MM.1S (cell line): ENCODE data around the gene ZDHHC1.

ENCODE experiments used
- DNase-seq: peaks from one replicate; pipeline ENCODE4 v3.0.0-alpha.2; 2015
- H2AFZ ChIP-seq: fragments of 300-600 bp; sonication (generic); 2 replicates; pipeline ENCODE4 v1.6.0; 2016; ENCODE audit warnings: antibody characterized with exemption, low read length
- H3F3A ChIP-seq: fragments of 300-600 bp; sonication (generic); 2 replicates; pipeline ENCODE4 v1.6.1; 2016; ENCODE audit warnings: mild to moderate bottlenecking, antibody characterized with exemption, low read length, moderate library complexity, mixed read lengths; ENCODE audit not compliant: insufficient read depth
- H3K27ac ChIP-seq: fragments of 300-600 bp; sonication (generic); 2 replicates; pipeline ENCODE4 v1.5.1; 2016; ENCODE audit warnings: mild to moderate bottlenecking, low read length
- H3K27me3 ChIP-seq: fragments of 300-600 bp; sonication (generic); replicated peaks from 2 replicates; pipeline ENCODE4 v1.6.0; 2016; ENCODE audit warnings: low read length; ENCODE audit not compliant: insufficient read depth
- H3K36me3 ChIP-seq: fragments of 300-600 bp; sonication (generic); replicated peaks from 2 replicates; pipeline ENCODE4 v1.6.1; 2016; ENCODE audit warnings: mild to moderate bottlenecking, low read length, mixed read lengths; ENCODE audit not compliant: insufficient read depth
- H3K4me1 ChIP-seq: fragments of 300-600 bp; sonication (generic); 2 replicates; pipeline ENCODE4 v1.6.1; 2016; ENCODE audit warnings: low read length, mixed read lengths
- H3K4me2 ChIP-seq: fragments of 300-600 bp; sonication (generic); 2 replicates; pipeline ENCODE4 v1.6.0; 2016; ENCODE audit warnings: low read depth, low read length
- H3K4me3 ChIP-seq: fragments of 300-600 bp; sonication (generic); 2 replicates; pipeline ENCODE4 v1.5.1; 2016; ENCODE audit warnings: low read length, mixed read lengths
- H3K79me2 ChIP-seq: fragments of 300-600 bp; sonication (generic); 2 replicates; pipeline ENCODE4 v1.6.1; 2016; ENCODE audit warnings: mixed run types, low read length, mixed read lengths
- H3K9ac ChIP-seq: fragments of 300-600 bp; sonication (generic); 2 replicates; pipeline ENCODE4 v1.6.1; 2016; ENCODE audit warnings: low read length, mixed read lengths
- H3K9me2 ChIP-seq: fragments of 300-600 bp; sonication (generic); replicated peaks from 2 replicates; pipeline ENCODE4 v1.6.1; 2016; ENCODE audit warnings: mild to moderate bottlenecking, low read length, mixed read lengths; ENCODE audit not compliant: insufficient read depth
- H3K9me3 ChIP-seq: fragments of 300-600 bp; sonication (generic); replicated peaks from 2 replicates; pipeline ENCODE4 v1.6.1; 2016; ENCODE audit warnings: mild to moderate bottlenecking, low read length, mixed read lengths; ENCODE audit not compliant: insufficient read depth
- H4K20me1 ChIP-seq: fragments of 300-600 bp; sonication (generic); 2 replicates; pipeline ENCODE4 v1.6.1; 2016; ENCODE audit warnings: mild to moderate bottlenecking, low read length, moderate library complexity, mixed read lengths; ENCODE audit not compliant: insufficient read depth
- EZH2 ChIP-seq: fragments of 300-600 bp; sonication (generic); optimal IDR thresholded peaks from 2 replicates; pipeline ENCODE3; 2017; ENCODE audit warnings: low read depth, mild to moderate bottlenecking, antibody characterized with exemption, low read length, mixed read lengths
- EZH2phosphoT487 ChIP-seq: fragments of 300-600 bp; sonication (generic); IDR thresholded peaks from 2 replicates; pipeline ENCODE4 v1.6.1; 2018; ENCODE audit warnings: antibody characterized with exemption, low read length
- TF ChIP-seq, protein P1 (sequence below): fragments of 300-600 bp; sonication (generic); IDR thresholded peaks from 2 replicates; pipeline ENCODE4 v1.5.1; 2016; ENCODE audit warnings: antibody characterized with exemption, low read length, mixed read lengths

ZDHHC1 gene

DNA sequence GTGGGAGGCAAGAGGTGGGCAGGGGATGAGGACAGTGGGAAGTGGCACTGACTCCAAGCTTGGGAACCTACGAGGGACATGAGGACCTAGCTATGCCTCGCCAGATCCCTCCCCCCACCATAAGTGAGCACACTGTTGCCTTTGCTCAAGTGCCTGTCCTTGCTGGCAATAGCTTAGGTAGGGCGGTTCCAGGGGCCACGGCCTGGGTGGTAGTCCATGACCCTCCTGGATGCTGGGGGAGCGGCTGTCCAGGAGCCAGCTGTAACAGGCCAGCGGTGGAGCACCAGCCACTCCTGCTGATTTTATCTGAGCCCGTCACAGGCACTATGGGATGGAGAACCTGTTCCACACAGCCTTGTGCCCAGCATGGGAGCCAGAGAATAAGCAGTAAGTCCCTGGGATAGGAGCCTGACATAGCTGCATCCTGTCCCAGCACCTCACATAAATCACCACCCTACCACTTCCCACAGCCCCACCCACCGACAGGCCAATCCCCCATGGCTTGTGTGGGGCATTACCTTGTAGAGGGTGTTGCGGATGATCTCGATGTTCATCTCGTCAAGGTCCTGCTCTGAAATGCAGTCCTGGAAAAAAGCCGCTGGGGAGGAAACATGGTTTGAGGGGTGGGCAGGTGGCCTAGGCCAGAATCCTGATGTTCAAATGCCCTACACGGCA, 26.4 kb upstream of the ZDHHC1 start:
- no peaks in the 10 kb centered on the region for H3K4me1 ChIP-seq
- H2AFZ ChIP-seq = no peak overlapping the region
- H3K27me3 ChIP-seq = no peaks in the 10 kb centered on the region
- no peaks in the 10 kb centered on the region for H3F3A ChIP-seq
- H3K9me2 ChIP-seq = no peaks in the 10 kb centered on the region
- no peaks in the 10 kb centered on the region for H3K9me3 ChIP-seq
- H4K20me1 ChIP-seq = 0 out of 2 replicates have a peak, but pooled peaks cover 2% of the 10 kb centered on the region
- no peak for DNase-seq
- H3K36me3 ChIP-seq = no peaks in the 10 kb centered on the region
- no peak overlapping the region for H3K4me2 ChIP-seq
- H3K79me2 ChIP-seq = peaks cover 22% of the 10 kb centered on the region
- TF ChIP-seq, protein P1, sequence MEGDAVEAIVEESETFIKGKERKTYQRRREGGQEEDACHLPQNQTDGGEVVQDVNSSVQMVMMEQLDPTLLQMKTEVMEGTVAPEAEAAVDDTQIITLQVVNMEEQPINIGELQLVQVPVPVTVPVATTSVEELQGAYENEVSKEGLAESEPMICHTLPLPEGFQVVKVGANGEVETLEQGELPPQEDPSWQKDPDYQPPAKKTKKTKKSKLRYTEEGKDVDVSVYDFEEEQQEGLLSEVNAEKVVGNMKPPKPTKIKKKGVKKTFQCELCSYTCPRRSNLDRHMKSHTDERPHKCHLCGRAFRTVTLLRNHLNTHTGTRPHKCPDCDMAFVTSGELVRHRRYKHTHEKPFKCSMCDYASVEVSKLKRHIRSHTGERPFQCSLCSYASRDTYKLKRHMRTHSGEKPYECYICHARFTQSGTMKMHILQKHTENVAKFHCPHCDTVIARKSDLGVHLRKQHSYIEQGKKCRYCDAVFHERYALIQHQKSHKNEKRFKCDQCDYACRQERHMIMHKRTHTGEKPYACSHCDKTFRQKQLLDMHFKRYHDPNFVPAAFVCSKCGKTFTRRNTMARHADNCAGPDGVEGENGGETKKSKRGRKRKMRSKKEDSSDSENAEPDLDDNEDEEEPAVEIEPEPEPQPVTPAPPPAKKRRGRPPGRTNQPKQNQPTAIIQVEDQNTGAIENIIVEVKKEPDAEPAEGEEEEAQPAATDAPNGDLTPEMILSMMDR = no peak
- no peak for TF ChIP-seq EZH2phosphoT487
- no peak for TF ChIP-seq EZH2
- H3K4me3 ChIP-seq = no peak overlapping the region
- H3K27ac ChIP-seq = no peak overlapping the region
- H3K9ac ChIP-seq = no peak overlapping the region

DNA sequence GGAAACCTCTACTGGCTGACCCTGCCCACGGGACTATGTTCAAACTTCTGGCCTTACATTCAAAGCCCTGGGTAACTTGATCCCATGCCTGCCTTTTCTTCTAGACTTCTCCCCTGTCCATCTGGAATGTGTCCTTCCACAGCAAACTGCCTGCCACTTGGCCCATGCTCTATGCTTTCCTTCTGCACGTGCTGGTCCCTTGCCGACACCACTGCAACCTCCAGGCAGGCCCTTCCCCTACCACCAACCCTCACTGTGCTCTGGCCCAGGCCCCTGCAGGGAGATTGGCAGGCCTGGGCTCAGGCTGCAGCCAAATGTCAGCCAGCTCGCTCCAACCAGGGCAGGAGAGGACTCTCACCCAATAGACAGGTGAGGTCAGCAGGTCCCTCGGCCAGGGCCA, 25.6 kb upstream of the ZDHHC1 start:
- no peaks in the 10 kb centered on the region for H3K36me3 ChIP-seq
- no peak overlapping the region for H3K27ac ChIP-seq
- no peaks in the 10 kb centered on the region for H3F3A ChIP-seq

DNA sequence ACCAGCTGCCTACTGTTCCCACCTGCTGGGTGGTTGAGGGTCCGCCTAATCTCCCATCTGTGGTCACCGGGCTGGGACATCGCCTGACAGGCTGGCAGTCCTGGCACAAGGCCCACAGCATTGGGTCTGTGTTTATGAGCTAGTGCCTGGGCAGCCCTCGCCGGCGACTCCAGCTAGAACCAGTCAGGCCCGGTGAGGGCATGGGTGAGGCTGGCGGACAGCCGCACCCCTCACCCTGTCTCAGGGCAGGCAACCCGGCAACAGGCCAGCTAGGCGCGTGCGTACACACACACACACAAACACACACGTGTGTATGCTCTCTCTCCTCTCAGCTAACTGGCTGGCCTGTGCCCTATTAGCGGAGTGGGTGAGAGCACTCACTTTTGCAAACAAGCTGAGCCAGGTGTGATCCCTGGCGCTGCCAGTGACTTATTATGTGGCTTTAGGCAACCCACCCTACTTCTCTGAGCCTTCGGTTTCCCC, 25.0 kb upstream of the ZDHHC1 start:
- no peaks in the 10 kb centered on the region for H3K9me3 ChIP-seq
- no peak for TF ChIP-seq EZH2
- TF ChIP-seq EZH2phosphoT487 = no peak
- TF ChIP-seq, protein P1 = no peak
- H3K27ac ChIP-seq = no peak overlapping the region
- no peak overlapping the region for H3K9ac ChIP-seq
- no peaks in the 10 kb centered on the region for H3F3A ChIP-seq
- H3K9me2 ChIP-seq = no peaks in the 10 kb centered on the region
- no peaks in the 10 kb centered on the region for H3K27me3 ChIP-seq
- H3K36me3 ChIP-seq = no peaks in the 10 kb centered on the region
- H4K20me1 ChIP-seq = no peaks in the 10 kb centered on the region
- H3K4me3 ChIP-seq = no peak overlapping the region
- no peak overlapping the region for H3K4me2 ChIP-seq
- DNase-seq = no peak
- no peak overlapping the region for H2AFZ ChIP-seq
- H3K4me1 ChIP-seq = no peaks in the 10 kb centered on the region
- H3K79me2 ChIP-seq = peaks cover 8% of the 10 kb centered on the region; the same call in 1 of the 2 replicates

More for the DNA sequence above, 25.6 kb upstream of the ZDHHC1 start:
- Histone ChIP-seq H3K4me1 (no peaks in the 10 kb centered on the region), H3K4me3 (no peak overlapping the region), H3K4me2 (no peak overlapping the region), H4K20me1 (0 out of 2 replicates have a peak, but pooled peaks cover 2% of the 10 kb centered on the region), H3K9me2 (no peaks in the 10 kb centered on the region), H3K9ac (no peak overlapping the region), H3K79me2 (peaks cover 13% of the 10 kb centered on the region), H2AFZ (no peak overlapping the region), H3K27me3 (no peaks in the 10 kb centered on the region), H3K9me3 (no peaks in the 10 kb centered on the region)
- TF ChIP-seq EZH2phosphoT487 (no peak), EZH2 (no peak)
- TF ChIP-seq, protein P1 = no peak
- DNase-seq = no peak
